IPS-NIHi7 (cell line): Measurements from ENCODE around the gene AR.

Source experiments
- DNase-seq: peaks from one replicate; pipeline ENCODE4 v3.0.0; 2012; ENCODE audit warnings: mixed read lengths; ENCODE audit errors: extremely low spot score

The AR gene

DNA sequence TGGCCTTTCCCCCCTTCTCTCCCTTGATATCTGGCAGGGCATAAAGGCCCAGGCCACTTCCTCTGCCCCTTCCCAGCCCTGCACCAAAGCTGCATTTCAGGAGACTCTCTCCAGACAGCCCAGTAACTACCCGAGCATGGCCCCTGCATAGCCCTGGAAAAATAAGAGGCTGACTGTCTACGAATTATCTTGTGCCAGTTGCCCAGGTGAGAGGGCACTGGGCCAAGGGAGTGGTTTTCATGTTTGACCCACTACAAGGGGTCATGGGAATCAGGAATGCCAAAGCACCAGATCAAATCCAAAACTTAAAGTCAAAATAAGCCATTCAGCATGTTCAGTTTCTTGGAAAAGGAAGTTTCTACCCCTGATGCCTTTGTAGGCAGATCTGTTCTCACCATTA lies 183.8 kb downstream of the AR start:
- DNase-seq, result no peak

DNA sequence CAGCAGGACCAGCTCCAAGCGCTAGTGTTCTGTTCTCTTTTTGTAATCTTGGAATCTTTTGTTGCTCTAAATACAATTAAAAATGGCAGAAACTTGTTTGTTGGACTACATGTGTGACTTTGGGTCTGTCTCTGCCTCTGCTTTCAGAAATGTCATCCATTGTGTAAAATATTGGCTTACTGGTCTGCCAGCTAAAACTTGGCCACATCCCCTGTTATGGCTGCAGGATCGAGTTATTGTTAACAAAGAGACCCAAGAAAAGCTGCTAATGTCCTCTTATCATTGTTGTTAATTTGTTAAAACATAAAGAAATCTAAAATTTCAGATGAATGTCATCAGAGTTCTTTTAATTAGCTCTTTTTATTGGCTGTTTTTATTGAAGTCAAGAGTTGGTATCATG lies 186.5 kb downstream of the AR start:
- DNase-seq, result no peak

DNA sequence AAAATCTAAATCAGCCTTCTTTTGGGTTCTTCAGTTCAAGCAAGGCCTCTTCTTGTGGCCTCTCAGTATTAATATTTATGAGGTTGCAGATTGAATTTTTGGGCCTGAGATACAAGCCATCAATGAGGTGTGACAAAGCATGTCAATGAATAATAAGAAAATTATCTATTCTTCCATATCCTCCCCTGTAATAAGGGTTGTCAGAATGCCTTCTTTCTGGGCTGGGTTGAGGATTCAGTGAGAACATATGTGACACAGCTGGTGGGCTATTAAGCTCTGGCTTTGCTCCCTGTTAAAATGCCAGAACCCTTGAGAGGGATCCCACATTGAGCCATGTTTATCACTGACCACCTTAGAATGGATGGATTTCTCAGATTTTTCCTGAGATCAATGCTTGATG lies 187.2 kb downstream of the AR start:
- DNase-seq, result no peak

DNA sequence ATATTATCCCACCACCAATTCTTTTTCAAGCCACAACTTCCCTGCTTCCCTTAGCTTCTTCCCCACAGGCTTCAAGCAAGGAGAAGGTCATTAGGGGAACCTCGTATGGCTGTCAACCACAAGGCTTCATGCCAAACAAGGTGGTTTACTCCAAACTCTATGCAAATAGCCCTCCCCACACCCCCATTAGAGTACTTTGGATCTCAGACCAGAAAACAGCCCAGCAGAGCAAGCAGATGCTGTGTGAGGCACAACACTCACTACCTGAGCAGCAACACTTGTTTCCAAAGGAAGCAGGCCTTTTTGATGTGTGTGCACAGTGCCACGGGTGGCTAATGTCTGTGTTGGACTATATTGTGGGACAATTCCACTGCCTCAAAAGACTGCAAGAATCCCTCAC lies 189.0 kb downstream of the AR start:
- DNase-seq, result no peak

DNA sequence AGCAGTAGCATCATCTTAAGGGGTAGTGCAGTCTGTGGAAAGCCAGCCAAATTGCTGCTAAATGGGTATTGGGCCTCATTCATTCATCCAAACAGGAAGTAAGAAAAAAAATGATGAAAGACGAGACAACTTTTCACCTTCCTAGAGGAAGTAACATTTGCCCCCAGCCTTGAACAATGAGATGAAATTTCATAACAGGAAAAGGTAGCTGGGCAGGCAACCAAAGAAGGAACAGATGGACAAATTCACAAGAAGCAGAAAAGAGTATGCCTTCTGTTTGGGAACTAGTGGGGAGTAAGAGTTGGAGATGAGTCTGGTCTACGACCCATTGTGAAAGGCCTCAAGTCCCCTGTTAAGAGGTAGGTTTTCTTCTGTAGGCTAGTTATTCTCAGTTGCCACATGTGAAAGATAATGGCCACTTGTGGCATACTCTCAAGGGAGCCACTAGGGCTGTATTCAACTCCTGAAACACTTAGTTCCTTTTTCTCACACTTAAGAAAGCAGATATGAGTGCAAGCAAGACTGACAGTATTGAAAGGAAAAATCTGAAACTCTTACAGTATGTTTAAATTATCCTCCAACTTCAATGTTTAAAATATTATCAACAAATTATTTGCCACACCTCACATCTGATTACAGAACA lies 190.4 kb downstream of the AR start:
- no peak for DNase-seq

DNA sequence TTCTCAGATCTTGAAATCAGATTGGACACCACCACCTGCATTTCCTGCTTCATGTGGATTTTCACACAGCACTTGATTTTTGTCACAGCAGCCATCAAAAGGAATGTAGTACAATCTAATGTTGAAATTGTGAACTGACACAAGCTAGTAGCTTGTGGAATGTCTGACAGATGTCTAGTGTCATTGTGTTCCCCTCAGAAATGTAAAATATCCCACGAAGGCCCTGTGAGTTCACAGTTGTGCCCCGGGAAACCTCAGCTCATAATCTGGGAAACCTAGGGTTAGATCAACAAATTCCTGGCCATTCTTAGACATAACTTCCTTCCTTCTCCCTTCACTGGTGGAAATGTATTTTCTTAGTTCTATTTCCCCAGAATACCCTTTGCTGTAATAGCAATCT lies 205.7 kb downstream of the AR start:
- no peak for DNase-seq

DNA sequence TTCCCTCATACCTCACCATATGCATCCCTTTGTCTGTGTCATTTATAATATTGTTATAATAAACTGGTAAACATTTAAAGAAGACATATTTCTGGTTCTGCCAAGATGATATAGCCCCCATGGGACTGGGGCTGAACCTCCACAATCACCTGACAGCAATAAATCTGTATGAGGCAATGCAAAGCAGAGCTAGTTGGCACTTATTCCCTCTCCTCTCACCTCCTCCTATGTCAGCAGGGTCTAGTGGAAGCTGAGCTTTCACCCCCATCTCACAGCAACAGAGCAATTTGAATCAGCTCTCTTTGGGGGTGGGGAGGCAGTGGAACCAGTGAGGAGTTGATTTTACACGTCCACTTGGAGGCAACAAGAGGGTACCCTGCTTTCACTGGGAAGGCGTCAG lies 206.9 kb downstream of the AR start:
- DNase-seq, result no peak

DNA sequence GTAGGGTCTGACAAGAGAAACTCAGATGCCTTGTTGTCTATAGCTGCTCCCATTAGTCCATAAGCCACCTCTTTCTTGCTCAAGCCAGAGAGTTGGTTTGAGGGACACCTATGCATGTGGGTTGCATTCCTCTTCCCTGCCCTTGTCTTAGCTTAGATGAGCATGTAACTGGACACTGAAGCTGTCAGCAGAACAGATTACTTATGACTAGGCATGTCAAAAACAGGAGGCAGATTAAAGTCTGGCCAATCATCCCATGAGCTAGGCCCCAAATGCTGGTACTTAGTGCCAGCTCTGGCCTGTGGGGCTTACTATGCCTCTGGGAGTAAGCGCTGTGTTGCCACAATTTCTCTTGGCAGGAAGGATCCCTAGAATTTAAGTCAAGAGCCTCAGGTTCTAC lies 215.2 kb downstream of the AR start:
- no peak for DNase-seq

DNA sequence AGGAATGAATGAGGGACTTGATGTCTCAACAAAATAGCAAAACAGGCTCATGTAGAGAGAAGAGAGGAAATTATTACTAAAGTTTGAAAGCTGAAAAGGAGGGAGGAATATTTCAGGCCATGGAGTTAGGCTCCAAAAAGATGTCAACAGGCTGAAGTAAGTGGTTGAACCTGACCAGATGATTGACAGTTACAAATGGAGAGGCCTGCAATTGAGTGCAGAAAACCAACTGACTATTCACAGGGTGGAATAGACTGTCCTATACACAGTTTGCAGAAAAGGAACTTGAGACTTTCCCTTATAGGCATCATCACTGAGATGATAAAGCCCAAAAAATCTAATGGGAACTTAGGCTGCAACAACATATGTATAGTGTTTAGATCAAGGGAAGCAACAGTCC lies 233.3 kb downstream of the AR start:
- DNase-seq, result no peak

DNA sequence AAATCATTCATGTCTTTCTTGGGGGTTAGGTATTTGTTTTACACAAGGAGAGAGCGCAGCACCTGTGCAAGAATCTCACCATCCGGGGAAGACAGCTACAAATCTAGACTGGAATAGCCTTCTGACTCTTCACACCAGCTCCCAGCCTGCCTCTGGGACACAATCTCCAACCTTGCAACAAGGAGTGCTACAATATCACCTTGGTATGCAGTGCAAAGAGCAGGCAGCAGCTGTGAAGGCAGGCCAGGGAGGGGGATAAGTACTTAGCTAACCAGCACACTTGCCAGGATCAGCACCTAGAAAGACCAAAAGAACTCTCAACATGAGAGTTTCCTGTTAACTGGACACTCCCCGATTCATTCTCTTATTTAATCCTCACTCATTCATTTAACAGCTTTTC lies 235.3 kb downstream of the AR start:
- DNase-seq, result no peak
